ENCODE data around the gene PI4KA.
"Not testable (repeated sequence)": the region's sequence is repeated elsewhere in the genome, so short reads cannot be mapped to it uniquely, and the experiment has no call there.

DNA sequence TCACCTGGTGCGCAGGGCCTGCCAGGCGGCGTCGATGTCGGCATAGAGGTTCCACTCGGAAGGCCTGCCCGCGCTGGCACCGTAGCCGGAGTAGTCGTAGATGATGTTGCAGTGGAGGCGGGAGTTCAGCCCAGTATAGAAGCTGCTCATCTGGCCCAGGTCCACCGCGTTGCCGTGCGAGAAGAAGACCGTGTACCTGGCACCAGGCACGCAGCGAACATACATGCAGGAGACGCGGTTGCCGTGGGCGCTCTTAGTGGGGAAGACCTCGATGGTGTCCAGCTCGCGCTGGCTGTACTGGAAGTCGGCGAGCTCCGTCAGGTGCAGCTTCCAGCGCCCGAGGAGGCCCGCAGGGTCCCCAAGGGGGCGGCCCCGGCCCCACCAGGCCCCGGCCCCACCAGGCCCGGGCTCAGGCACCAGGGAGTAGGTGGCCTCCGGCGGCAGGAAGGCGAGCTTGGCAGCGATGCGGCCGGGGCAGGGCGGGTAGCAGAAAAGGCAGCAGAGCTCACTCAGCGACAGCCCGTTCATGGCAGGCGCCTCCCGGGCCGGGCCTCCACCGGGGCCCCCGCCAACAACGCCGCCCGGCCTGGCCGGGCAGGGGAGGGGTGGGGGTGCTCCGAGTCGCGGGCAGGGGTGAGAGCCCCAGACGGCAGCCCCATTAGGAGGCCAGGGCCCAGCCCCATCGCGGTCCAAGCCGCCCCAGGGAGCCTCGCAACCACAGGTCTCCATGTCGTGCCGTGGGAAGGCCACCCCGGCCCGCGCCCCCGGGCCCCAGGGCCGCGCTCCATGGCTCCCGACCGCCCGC is 188.0 kb downstream of the PI4KA start:
- TF ChIP-seq, protein P1, sequence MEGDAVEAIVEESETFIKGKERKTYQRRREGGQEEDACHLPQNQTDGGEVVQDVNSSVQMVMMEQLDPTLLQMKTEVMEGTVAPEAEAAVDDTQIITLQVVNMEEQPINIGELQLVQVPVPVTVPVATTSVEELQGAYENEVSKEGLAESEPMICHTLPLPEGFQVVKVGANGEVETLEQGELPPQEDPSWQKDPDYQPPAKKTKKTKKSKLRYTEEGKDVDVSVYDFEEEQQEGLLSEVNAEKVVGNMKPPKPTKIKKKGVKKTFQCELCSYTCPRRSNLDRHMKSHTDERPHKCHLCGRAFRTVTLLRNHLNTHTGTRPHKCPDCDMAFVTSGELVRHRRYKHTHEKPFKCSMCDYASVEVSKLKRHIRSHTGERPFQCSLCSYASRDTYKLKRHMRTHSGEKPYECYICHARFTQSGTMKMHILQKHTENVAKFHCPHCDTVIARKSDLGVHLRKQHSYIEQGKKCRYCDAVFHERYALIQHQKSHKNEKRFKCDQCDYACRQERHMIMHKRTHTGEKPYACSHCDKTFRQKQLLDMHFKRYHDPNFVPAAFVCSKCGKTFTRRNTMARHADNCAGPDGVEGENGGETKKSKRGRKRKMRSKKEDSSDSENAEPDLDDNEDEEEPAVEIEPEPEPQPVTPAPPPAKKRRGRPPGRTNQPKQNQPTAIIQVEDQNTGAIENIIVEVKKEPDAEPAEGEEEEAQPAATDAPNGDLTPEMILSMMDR (IDR thresholded peaks at IDR 0.05) = not testable (repeated sequence)
- not testable (repeated sequence) for TF ChIP-seq POLR2A, EP300, POLR2AphosphoS5 (IDR thresholded peaks at IDR 0.05)

Measured in upper lobe of left lung (tissue), 4 donors.